ENCODE data around the gene SYT9.

The SYT9 gene

GRCh38 chr11:7494086-7494745 lies 242.5 kb downstream of the SYT9 start:
- TF ChIP-seq TCF4 (CRISPR knock-in tag; IDR thresholded peaks at IDR 0.05; ENCODE audit: borderline replicate concordance) = no peak
- TF ChIP-seq CSDC2 (CRISPR knock-in tag; IDR thresholded peaks at IDR 0.05) = no peak
- no peak for TF ChIP-seq ESRRG (CRISPR knock-in tag; IDR thresholded peaks at IDR 0.05)
- TF ChIP-seq ZNF8 (CRISPR knock-in tag; IDR thresholded peaks at IDR 0.05) = no peak
- TF ChIP-seq ZFP30 (CRISPR knock-in tag; IDR thresholded peaks at IDR 0.05) = no peak
- no peak for TF ChIP-seq PPARA (CRISPR knock-in tag; IDR thresholded peaks at IDR 0.05; ENCODE audit: borderline replicate concordance)
- no peak for TF ChIP-seq TSHZ2 (CRISPR knock-in tag; IDR thresholded peaks at IDR 0.05)
- no peak for TF ChIP-seq ISL1 (CRISPR knock-in tag; IDR thresholded peaks at IDR 0.05)
- TF ChIP-seq, protein P1, sequence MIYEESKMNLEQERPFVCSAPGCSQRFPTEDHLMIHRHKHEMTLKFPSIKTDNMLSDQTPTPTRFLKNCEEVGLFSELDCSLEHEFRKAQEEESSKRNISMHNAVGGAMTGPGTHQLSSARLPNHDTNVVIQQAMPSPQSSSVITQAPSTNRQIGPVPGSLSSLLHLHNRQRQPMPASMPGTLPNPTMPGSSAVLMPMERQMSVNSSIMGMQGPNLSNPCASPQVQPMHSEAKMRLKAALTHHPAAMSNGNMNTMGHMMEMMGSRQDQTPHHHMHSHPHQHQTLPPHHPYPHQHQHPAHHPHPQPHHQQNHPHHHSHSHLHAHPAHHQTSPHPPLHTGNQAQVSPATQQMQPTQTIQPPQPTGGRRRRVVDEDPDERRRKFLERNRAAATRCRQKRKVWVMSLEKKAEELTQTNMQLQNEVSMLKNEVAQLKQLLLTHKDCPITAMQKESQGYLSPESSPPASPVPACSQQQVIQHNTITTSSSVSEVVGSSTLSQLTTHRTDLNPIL (CRISPR knock-in tag; IDR thresholded peaks at IDR 0.05; ENCODE audit: low read depth) = no peak
- TF ChIP-seq ZC3H10 (CRISPR knock-in tag; IDR thresholded peaks at IDR 0.05) = no peak
- TF ChIP-seq ZNF565 (CRISPR knock-in tag; conservative IDR thresholded peaks at IDR 0.05; ENCODE audit: low read depth) = no peak
- no peak for TF ChIP-seq OSR1 (CRISPR knock-in tag; IDR thresholded peaks at IDR 0.05)
- TF ChIP-seq, protein P2, sequence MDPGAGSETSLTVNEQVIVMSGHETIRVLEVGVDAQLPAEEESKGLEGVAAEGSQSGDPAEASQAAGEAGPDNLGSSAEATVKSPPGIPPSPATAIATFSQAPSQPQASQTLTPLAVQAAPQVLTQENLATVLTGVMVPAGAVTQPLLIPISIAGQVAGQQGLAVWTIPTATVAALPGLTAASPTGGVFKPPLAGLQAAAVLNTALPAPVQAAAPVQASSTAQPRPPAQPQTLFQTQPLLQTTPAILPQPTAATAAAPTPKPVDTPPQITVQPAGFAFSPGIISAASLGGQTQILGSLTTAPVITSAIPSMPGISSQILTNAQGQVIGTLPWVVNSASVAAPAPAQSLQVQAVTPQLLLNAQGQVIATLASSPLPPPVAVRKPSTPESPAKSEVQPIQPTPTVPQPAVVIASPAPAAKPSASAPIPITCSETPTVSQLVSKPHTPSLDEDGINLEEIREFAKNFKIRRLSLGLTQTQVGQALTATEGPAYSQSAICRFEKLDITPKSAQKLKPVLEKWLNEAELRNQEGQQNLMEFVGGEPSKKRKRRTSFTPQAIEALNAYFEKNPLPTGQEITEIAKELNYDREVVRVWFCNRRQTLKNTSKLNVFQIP (CRISPR knock-in tag; IDR thresholded peaks at IDR 0.05; ENCODE audit: borderline replicate concordance, low read depth) = no peak
- ATAC-seq = no peak

DNA sequence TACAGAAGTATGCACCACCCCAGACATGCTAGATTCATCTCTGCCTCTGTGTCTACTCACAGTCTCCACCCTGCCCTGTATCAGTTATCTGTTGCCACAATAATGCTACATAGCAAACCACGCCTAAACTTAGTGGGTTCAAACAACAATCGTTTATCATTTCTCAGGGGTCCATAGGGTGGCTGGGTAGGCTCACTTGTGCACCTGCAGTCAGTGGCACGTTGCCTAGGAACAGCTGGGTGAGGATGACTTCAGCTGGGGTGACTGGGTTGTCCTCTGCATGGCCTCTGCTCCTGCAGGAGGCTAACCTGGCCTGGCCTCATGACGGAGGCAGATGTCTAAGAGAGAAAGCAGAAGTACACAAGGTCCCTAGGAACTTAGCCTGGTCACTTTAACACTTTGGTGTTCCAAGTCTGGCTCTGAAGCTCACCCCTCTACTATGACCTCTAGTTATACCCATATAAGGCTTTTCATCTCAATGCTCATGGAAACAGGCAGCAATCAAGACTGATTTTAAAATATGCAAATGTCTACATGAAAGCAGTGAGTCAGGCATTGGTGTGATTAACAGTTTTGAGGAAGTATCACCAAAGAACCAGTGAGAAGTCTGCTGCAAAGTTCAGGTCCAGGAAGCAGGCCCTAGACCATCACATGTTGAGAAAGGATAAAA lies 244.3 kb downstream of the SYT9 start:
- ATAC-seq = no peak
- TF ChIP-seq ZC3H10 (CRISPR knock-in tag; IDR thresholded peaks at IDR 0.05) (no peak), TOX (CRISPR knock-in tag; IDR thresholded peaks at IDR 0.05; ENCODE audit: borderline replicate concordance) (no peak), TCF4 (CRISPR knock-in tag; IDR thresholded peaks at IDR 0.05; ENCODE audit: borderline replicate concordance) (no peak), ZNF565 (CRISPR knock-in tag; conservative IDR thresholded peaks at IDR 0.05; ENCODE audit: low read depth) (no peak), CSDC2 (CRISPR knock-in tag; IDR thresholded peaks at IDR 0.05) (no peak), OSR1 (CRISPR knock-in tag; IDR thresholded peaks at IDR 0.05) (no peak), ISL1 (CRISPR knock-in tag; IDR thresholded peaks at IDR 0.05) (no peak), ESRRG (CRISPR knock-in tag; IDR thresholded peaks at IDR 0.05) (no peak), ARNTL (CRISPR knock-in tag; IDR thresholded peaks at IDR 0.05; ENCODE audit: borderline replicate concordance, low read depth) (no peak), PPARA (CRISPR knock-in tag; IDR thresholded peaks at IDR 0.05; ENCODE audit: borderline replicate concordance) (no peak)
- TF ChIP-seq, protein P1 (CRISPR knock-in tag; IDR thresholded peaks at IDR 0.05; ENCODE audit: low read depth) = no peak

GRCh38 chr11:7498193-7498592 lies 246.5 kb downstream of the SYT9 start:
- no peak for ATAC-seq
- TF ChIP-seq TOX (CRISPR knock-in tag; IDR thresholded peaks at IDR 0.05; ENCODE audit: borderline replicate concordance) = no peak
- TF ChIP-seq ZC3H10 (CRISPR knock-in tag; IDR thresholded peaks at IDR 0.05) = no peak
- no peak for TF ChIP-seq GLIS3 (CRISPR knock-in tag; IDR thresholded peaks at IDR 0.05)
- no peak for TF ChIP-seq ZFP3 (CRISPR knock-in tag; IDR thresholded peaks at IDR 0.05)
- TF ChIP-seq, protein P1 (CRISPR knock-in tag; IDR thresholded peaks at IDR 0.05; ENCODE audit: low read depth) = no peak
- TF ChIP-seq PPARA (CRISPR knock-in tag; IDR thresholded peaks at IDR 0.05; ENCODE audit: borderline replicate concordance) = no peak
- TF ChIP-seq TCF4 (CRISPR knock-in tag; IDR thresholded peaks at IDR 0.05; ENCODE audit: borderline replicate concordance) = no peak
- no peak for TF ChIP-seq ISL1 (CRISPR knock-in tag; IDR thresholded peaks at IDR 0.05)
